SK-N-SH treated with all-trans-retinoic acid at 6 μM for 48 hours (cell line): ENCODE results near the gene ADH1C.

Experiments
- ARNTL ChIP-seq: fragments of 450-650 bp; formaldehyde crosslinking; IDR thresholded peaks from 2 replicates; pipeline ENCODE4 v1.5.0; 2020; ENCODE audit warnings: low read depth, mild to moderate bottlenecking, moderate library complexity, borderline replicate concordance
- CREB5 ChIP-seq: fragments of 250-450 bp; sonication (Bioruptor Pico); IDR thresholded peaks from 2 replicates; pipeline ENCODE4 v1.5.1; 2020; ENCODE audit warnings: low read depth, mild to moderate bottlenecking, moderate library complexity
- CSDC2 ChIP-seq: fragments of 250-450 bp; sonication (Bioruptor Pico); IDR thresholded peaks from 2 replicates; pipeline ENCODE4 v1.5.0; 2020; ENCODE audit warnings: mild to moderate bottlenecking, moderate library complexity
- ESRRG ChIP-seq: fragments of 250-450 bp; sonication (Bioruptor Pico); IDR thresholded peaks from 2 replicates; pipeline ENCODE4 v1.6.1; 2021; ENCODE audit warnings: mild to moderate bottlenecking
- OSR1 ChIP-seq: fragments of 250-450 bp; sonication (Bioruptor Pico); IDR thresholded peaks from 2 replicates; pipeline ENCODE4 v1.8.0; 2022; ENCODE audit warnings: moderate library complexity, mild to moderate bottlenecking, inconsistent platforms
- PATZ1 ChIP-seq: fragments of 250-450 bp; sonication (Bioruptor Pico); IDR thresholded peaks from 2 replicates; pipeline ENCODE4 v1.8.0; 2020; ENCODE audit warnings: mild to moderate bottlenecking, moderate library complexity, borderline replicate concordance
- PPARA ChIP-seq: fragments of 250-450 bp; sonication (Bioruptor Pico); IDR thresholded peaks from 2 replicates; pipeline ENCODE4 v1.5.0; 2020; ENCODE audit warnings: mild to moderate bottlenecking, borderline replicate concordance
- RARB ChIP-seq: fragments of 250-450 bp; sonication (Bioruptor Pico); IDR thresholded peaks from 2 replicates; pipeline ENCODE4 v1.8.0; 2021; ENCODE audit warnings: mild to moderate bottlenecking, moderate library complexity
- SNAI2 ChIP-seq: fragments of 250-450 bp; sonication (Bioruptor Pico); IDR thresholded peaks from 2 replicates; pipeline ENCODE4 v1.5.0; 2020; ENCODE audit warnings: mild to moderate bottlenecking, moderate library complexity
- TCF4 ChIP-seq: fragments of 250-450 bp; sonication (Bioruptor Pico); IDR thresholded peaks from 2 replicates; pipeline ENCODE4 v1.8.0; 2021; ENCODE audit warnings: mild to moderate bottlenecking, moderate library complexity, borderline replicate concordance
- ZC3H10 ChIP-seq: fragments of 250-450 bp; sonication (Bioruptor Pico); IDR thresholded peaks from 2 replicates; pipeline ENCODE4 v1.5.1; 2021; ENCODE audit warnings: mild to moderate bottlenecking, moderate library complexity
- ZFP30 ChIP-seq: fragments of 450-650 bp; formaldehyde crosslinking; IDR thresholded peaks from 2 replicates; pipeline ENCODE4 v1.5.0; 2022; ENCODE audit warnings: mild to moderate bottlenecking, moderate library complexity
- ZNF70 ChIP-seq: fragments of 450-650 bp; formaldehyde crosslinking; IDR thresholded peaks from 2 replicates; pipeline ENCODE4 v1.5.0; 2020; ENCODE audit warnings: mild to moderate bottlenecking, moderate library complexity
- ZNF8 ChIP-seq: fragments of 450-650 bp; formaldehyde crosslinking; IDR thresholded peaks from 2 replicates; pipeline ENCODE4 v1.5.0; 2020; ENCODE audit warnings: mild to moderate bottlenecking, moderate library complexity

- no peak for TF ChIP-seq ZFP30 (CRISPR knock-in tag)
- TF ChIP-seq OSR1: no peak
- no peak for TF ChIP-seq SNAI2
- TF ChIP-seq PATZ1 (CRISPR knock-in tag): no peak
- no peak for TF ChIP-seq TCF4
- no peak for TF ChIP-seq ZNF70 (CRISPR knock-in tag)
- no peak for TF ChIP-seq RARB (CRISPR knock-in tag)
- TF ChIP-seq ARNTL (CRISPR knock-in tag): no peak
- no peak for TF ChIP-seq CREB5 (CRISPR knock-in tag)
- no peak for TF ChIP-seq ZC3H10 (CRISPR knock-in tag)
- no peak for TF ChIP-seq PPARA
- no peak for TF ChIP-seq CSDC2 (CRISPR knock-in tag)
- TF ChIP-seq ESRRG (CRISPR knock-in tag): no peak
- no peak for TF ChIP-seq ZNF8 (CRISPR knock-in tag)
Observed at GRCh38 chr4:99334880-99335279, 17.7 kb downstream of the ADH1C start.
